Left lung (tissue), 10 donors: ENCODE measurements around the gene NRN1L. TPM values are rescaled to one million over a fixed set of nuclear protein-coding genes. Genes with fewer than 3 reads are reported as not detected.

Experiments
- ATAC-seq: fragments of 200-7000 bp; cut with Tn5 transposase; one replicate; pipeline ENCODE4 v1.9.1; 2020; ENCODE audit warnings: moderate library complexity
- DNase-seq, 4 donors: peaks; one replicate each; pipeline ENCODE4 v3.0.0-alpha.2; 2013 to 2020
- H3K27ac ChIP-seq, 2 donors: fragments of 200-600 bp; sonication (generic) in 1 of 2; one replicate each; pipeline versions ENCODE4 v1.5.0 to v1.8.0; 2020 to 2021
- H3K27me3 ChIP-seq, 2 donors: fragments of 200-600 bp; sonication (generic) in 1 of 2; one replicate each; pipeline versions ENCODE4 v1.5.0 to v1.8.0; 2020 to 2021
- H3K36me3 ChIP-seq, 2 donors: fragments of 200-600 bp; sonication (generic) in 1 of 2; one replicate each; pipeline versions ENCODE4 v1.5.0 to v1.8.0; 2020 to 2021
- H3K4me1 ChIP-seq, 2 donors: fragments of 200-600 bp; one replicate each; pipeline ENCODE4 v1.8.0; 2021
- H3K4me3 ChIP-seq, 2 donors: fragments of 200-600 bp; sonication (generic) in 1 of 2; one replicate each; pipeline versions ENCODE4 v1.5.0 to v1.8.0; 2020 to 2021; ENCODE audit warnings: mild to moderate bottlenecking in 1 of 2
- H3K9me3 ChIP-seq, 2 donors: fragments of 200-600 bp; sonication (generic) in 1 of 2; one replicate each; pipeline versions ENCODE4 v1.5.0 to v1.8.0; 2020 to 2021
- CTCF ChIP-seq, 2 donors: fragments of 200-600 bp; sonication (generic) in 1 of 2; IDR thresholded peaks; one replicate each; pipeline versions ENCODE4 v1.5.0 to v1.8.0; 2021; ENCODE audit warnings: antibody characterized with exemption in 2 of 2
- intact Hi-C, 2 donors: fragments of 100-400 bp; cut with DNase I; formaldehyde crosslinking; loops; one replicate each; pipeline versions ENCODE4 v1.11.2 to v1.14.2; 2022
- polyA plus RNA-seq, 6 donors: library from polyadenylated mRNA; unstranded; fragments of 120-200 nt; gene quantifications; one replicate each; pipeline ENCODE4 v1.2.1, GENCODE V29; 2013; ENCODE audit not compliant: insufficient read length in 6 of 6
- total RNA-seq, 2 donors: library from RNA; stranded (reverse); fragmentation: NEBNext Ultra II Directional; extraction: Animal tissue kit (Norgen Biotek cat#: 25700); gene quantifications; one replicate each; pipeline ENCODE4 v1.2.1, GENCODE V29; 2021
- donor health status: DM: no; HTN: yes; CAD: no.
- donor health status: DM: no; HTN: no; CAD: no.

Gene NRN1L
- total and polyA plus RNA-seq, 8 donors = 1.1 to 2.6 (median 1.9) TPM; not detected in 1

GRCh38 chr16:67924140-67924906 lies 39.6 kb downstream of the NRN1L start:
- ATAC-seq (no peak), DNase-seq (no peak)
- TF ChIP-seq CTCF (IDR thresholded peaks at IDR 0.05) = no peak
- peaks cover 0 to 17% of the 10 kb centered on the region in 2 donors for H3K4me1 ChIP-seq
- no peak overlapping the region for H3K27ac ChIP-seq
- intact Hi-C loops = loop anchor here in 1 of 2 donors (10.0 kb wide), 1 partner anchor 250 kb away; no protein-coding TSS in a partner anchor
- H3K9me3 ChIP-seq = no peaks in the 10 kb centered on the region
- H3K27me3 ChIP-seq = no peaks in the 10 kb centered on the region
- H3K4me3 ChIP-seq = no peak overlapping the region
- H3K36me3 ChIP-seq = peaks cover 0 to 32% of the 10 kb centered on the region in 2 donors

- intact Hi-C loops = loop anchor here in 1 of 2 donors (5.0 to 10.0 kb wide), 3 partner anchors 44 to 251 kb away; partner anchors contain the start of gene NRN1L
- ATAC-seq = peak; percentile 14
- H3K27ac ChIP-seq = peak overlapping the region in 1 of 2 donors; percentile 42
These were observed 41.6 kb downstream of the NRN1L start for GRCh38 chr16:67926181-67926750.

GRCh38 chr16:67927131-67927941 lies 42.7 kb downstream of the NRN1L start:
- Histone ChIP-seq H3K36me3 (peaks cover 0 to 54% of the 10 kb centered on the region in 2 donors), H3K27me3 (no peaks in the 10 kb centered on the region), H3K27ac (no peak overlapping the region), H3K4me3 (no peak overlapping the region), H3K4me1 (peaks cover 0 to 17% of the 10 kb centered on the region in 2 donors), H3K9me3 (no peaks in the 10 kb centered on the region)
- DNase-seq (no peak), ATAC-seq (no peak)
- intact Hi-C loops = loop anchor here in 1 of 2 donors (5.0 to 10.0 kb wide), 3 partner anchors 45 to 253 kb away; partner anchors contain the start of gene NRN1L
- TF ChIP-seq CTCF (IDR thresholded peaks at IDR 0.05) = no peak

More at GRCh38 chr16:67926181-67926750, 41.6 kb downstream of the NRN1L start:
- Histone ChIP-seq H3K4me3 (no peak overlapping the region), H3K36me3 (peaks cover 0 to 43% of the 10 kb centered on the region in 2 donors), H3K9me3 (no peaks in the 10 kb centered on the region), H3K27me3 (no peaks in the 10 kb centered on the region), H3K4me1 (peaks cover 0 to 17% of the 10 kb centered on the region in 2 donors)
- no peak for TF ChIP-seq CTCF (IDR thresholded peaks at IDR 0.05)
- no peak for DNase-seq

GRCh38 chr16:67928147-67928546 lies 43.5 kb downstream of the NRN1L start:
- intact Hi-C loops = loop anchor here in 1 of 2 donors (5.0 to 10.0 kb wide), 3 partner anchors 46 to 253 kb away; partner anchors contain the start of gene NRN1L
- TF ChIP-seq CTCF (IDR thresholded peaks at IDR 0.05) = no peak
- Histone ChIP-seq H3K27me3 (no peaks in the 10 kb centered on the region), H3K9me3 (no peaks in the 10 kb centered on the region), H3K36me3 (peaks cover 0 to 62% of the 10 kb centered on the region in 2 donors), H3K4me1 (peaks cover 0 to 17% of the 10 kb centered on the region in 2 donors), H3K27ac (no peak overlapping the region), H3K4me3 (no peak overlapping the region)
- no peak for DNase-seq
- no peak for ATAC-seq
